Mesenchymal stem cell (in vitro differentiated cells and primary cell): ENCODE data around the gene MEOX1.

Experiments used
- DNase-seq: peaks from one replicate; pipeline ENCODE4 v3.0.0-alpha.2; 2013
- H2AFZ ChIP-seq: one replicate; pipeline ENCODE4 v1.6.1; 2013; ENCODE audit warnings: low read depth, mild to moderate bottlenecking, control low read depth, inconsistent platforms, low read length, moderate library complexity
- H2AK5ac ChIP-seq: 2 replicates; pipeline ENCODE4 v1.6.1; 2013; ENCODE audit warnings: low read length, moderate library complexity, mild to moderate bottlenecking, inconsistent platforms; ENCODE audit not compliant: severe bottlenecking
- H2BK120ac ChIP-seq: one replicate; pipeline ENCODE4 v1.6.1; 2013; ENCODE audit warnings: low read depth, mild to moderate bottlenecking, inconsistent platforms, low read length, moderate library complexity
- H2BK12ac ChIP-seq, 2 experiments: one replicate each; pipeline ENCODE4 v1.6.1; 2013; ENCODE audit warnings: inconsistent platforms in 2 of 2, low read length in 2 of 2, mild to moderate bottlenecking in 2 of 2, moderate library complexity in 2 of 2, control low read depth in 1 of 2
- H2BK15ac ChIP-seq: one replicate; pipeline ENCODE4 v1.6.1; 2013; ENCODE audit warnings: mild to moderate bottlenecking, low read depth, inconsistent platforms; ENCODE audit not compliant: poor library complexity, severe bottlenecking
- H2BK5ac ChIP-seq: 2 replicates; pipeline ENCODE4 v1.6.1; 2013; ENCODE audit warnings: low read depth, mild to moderate bottlenecking, low read length, control low read depth, inconsistent platforms; ENCODE audit not compliant: poor library complexity, severe bottlenecking
- H3K14ac ChIP-seq, 2 experiments: one replicate each; pipeline ENCODE4 v1.6.1; 2013; ENCODE audit warnings: inconsistent platforms in 2 of 2, low read length in 2 of 2, control low read depth in 1 of 2, mild to moderate bottlenecking in 1 of 2, moderate library complexity in 1 of 2
- H3K18ac ChIP-seq, 2 experiments: one replicate each; pipeline ENCODE4 v1.6.1; 2013; ENCODE audit warnings: inconsistent platforms in 2 of 2, low read length in 2 of 2, control low read depth in 1 of 2, low read depth in 1 of 2, mild to moderate bottlenecking in 1 of 2
- H3K23ac ChIP-seq, 2 experiments: one replicate each; pipeline ENCODE4 v1.6.1; 2013; ENCODE audit warnings: inconsistent platforms in 2 of 2, low read length in 2 of 2, mild to moderate bottlenecking in 2 of 2, moderate library complexity in 2 of 2, control low read depth in 1 of 2
- H3K27ac ChIP-seq: 2 replicates; pipeline ENCODE4 v1.5.1; 2013; ENCODE audit warnings: mild to moderate bottlenecking, moderate library complexity, low read length, control low read depth, inconsistent platforms; ENCODE audit not compliant: poor library complexity, severe bottlenecking
- H3K27me3 ChIP-seq, 2 experiments: 2 replicates each; pipeline versions ENCODE4 v1.6.1 to v1.7.0; 2013; ENCODE audit warnings: low read length in 2 of 2, mild to moderate bottlenecking in 2 of 2, moderate library complexity in 2 of 2, control low read depth in 1 of 2, inconsistent platforms in 1 of 2; ENCODE audit not compliant: control insufficient read depth in 1 of 2, insufficient read depth in 1 of 2
- H3K36me3 ChIP-seq, 2 experiments: 2 replicates each; pipeline versions ENCODE4 v1.6.1 to v1.7.0; 2013; ENCODE audit warnings: low read length in 2 of 2, control low read depth in 1 of 2, inconsistent platforms in 1 of 2, low read depth in 1 of 2, mild to moderate bottlenecking in 1 of 2; ENCODE audit not compliant: insufficient read depth in 2 of 2, control insufficient read depth in 1 of 2
- H3K4ac ChIP-seq, 2 experiments: one replicate each; pipeline ENCODE4 v1.6.1; 2013; ENCODE audit warnings: inconsistent platforms in 2 of 2, low read length in 2 of 2, mild to moderate bottlenecking in 2 of 2, moderate library complexity in 2 of 2, control low read depth in 1 of 2, low read depth in 1 of 2
- H3K4me1 ChIP-seq: 2 replicates; pipeline ENCODE4 v1.6.1; 2013; ENCODE audit warnings: low read depth, low read length, control low read depth; ENCODE audit not compliant: control insufficient read depth, insufficient read depth
- H3K4me2 ChIP-seq: 2 replicates; pipeline ENCODE4 v1.6.1; 2013; ENCODE audit warnings: low read length, mild to moderate bottlenecking, inconsistent platforms; ENCODE audit not compliant: poor library complexity, severe bottlenecking
- H3K4me3 ChIP-seq, 2 experiments: 2 replicates each; pipeline versions ENCODE4 v1.5.1 to v1.7.0; 2013; ENCODE audit warnings: low read length in 2 of 2, mild to moderate bottlenecking in 2 of 2, control low read depth in 1 of 2, low read depth in 1 of 2; ENCODE audit not compliant: insufficient read depth in 1 of 2
- H3K79me1 ChIP-seq: replicated peaks from 2 replicates; pipeline ENCODE4 v1.6.1; 2013; ENCODE audit warnings: mild to moderate bottlenecking, control low read depth, low read length, inconsistent platforms; ENCODE audit not compliant: poor library complexity, severe bottlenecking
- H3K9ac ChIP-seq: 2 replicates; pipeline ENCODE4 v1.7.0; 2013; ENCODE audit warnings: mild to moderate bottlenecking, low read length, moderate library complexity
- H3K9me3 ChIP-seq: 2 replicates; pipeline ENCODE4 v1.7.0; 2013; ENCODE audit warnings: mild to moderate bottlenecking, low read length; ENCODE audit not compliant: control insufficient read depth
- H4K8ac ChIP-seq: one replicate; pipeline ENCODE4 v1.6.1; 2013; ENCODE audit warnings: inconsistent platforms, mild to moderate bottlenecking, low read length, moderate library complexity
- H4K91ac ChIP-seq: one replicate; pipeline ENCODE4 v1.6.1; 2013; ENCODE audit warnings: mild to moderate bottlenecking, low read length, inconsistent platforms
- WGBS: methylation state at CpG from one replicate; pipeline ENCODE4 v1.1.7; 2013; ENCODE audit warnings: mixed read lengths; 5-methylcytosine and 5-hydroxymethylcytosine counted together

MEOX1 gene

DNA sequence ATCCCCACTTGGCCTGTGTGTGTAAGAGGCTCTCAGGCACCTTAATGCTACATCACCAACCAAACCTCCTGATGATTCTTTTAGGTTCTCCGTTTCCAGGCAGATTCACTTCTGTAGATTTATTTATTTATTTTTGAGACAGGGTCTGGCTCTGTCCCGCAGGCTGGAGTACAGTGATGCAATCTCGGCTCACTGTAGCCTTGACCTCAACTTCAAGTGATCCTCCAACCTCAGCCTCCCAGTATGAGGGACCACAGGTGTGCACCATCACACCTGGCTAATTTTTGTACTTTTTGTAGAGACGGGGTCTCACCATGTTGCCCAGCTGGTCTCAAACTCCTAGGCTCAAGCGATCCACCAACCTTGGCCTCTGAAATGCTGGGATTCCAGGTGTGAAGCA is 12.7 kb upstream of the MEOX1 start:
- no peak overlapping the region for H3K4me2 ChIP-seq
- no peak overlapping the region for H3K9ac ChIP-seq
- 94% methylated on average over 4 of the region's 5 CpGs for WGBS
- H3K23ac ChIP-seq = no peak overlapping the region
- H3K18ac ChIP-seq = no peak overlapping the region
- H2BK15ac ChIP-seq = no peak overlapping the region
- H2BK120ac ChIP-seq = no peak overlapping the region
- no peak overlapping the region for H3K27ac ChIP-seq
- H3K4ac ChIP-seq = no peak overlapping the region
- H3K36me3 ChIP-seq = no peaks in the 10 kb centered on the region
- no peak for DNase-seq
- H2AFZ ChIP-seq = no peak overlapping the region
- peak overlapping the region in 1 of 2 experiments; percentile 61 for H2BK12ac ChIP-seq
- H3K9me3 ChIP-seq = no peaks in the 10 kb centered on the region
- peaks cover 25 to 61% of the 10 kb centered on the region in 2 experiments for H3K27me3 ChIP-seq
- H4K91ac ChIP-seq = no peak overlapping the region
- H2BK5ac ChIP-seq = no peak overlapping the region
- H2AK5ac ChIP-seq = no peak overlapping the region
- H4K8ac ChIP-seq = no peak overlapping the region
- peaks cover 20% of the 10 kb centered on the region for H3K4me1 ChIP-seq
- no peak overlapping the region for H3K4me3 ChIP-seq
- H3K14ac ChIP-seq = no peak overlapping the region
- H3K79me1 ChIP-seq = no peaks in the 10 kb centered on the region

DNA sequence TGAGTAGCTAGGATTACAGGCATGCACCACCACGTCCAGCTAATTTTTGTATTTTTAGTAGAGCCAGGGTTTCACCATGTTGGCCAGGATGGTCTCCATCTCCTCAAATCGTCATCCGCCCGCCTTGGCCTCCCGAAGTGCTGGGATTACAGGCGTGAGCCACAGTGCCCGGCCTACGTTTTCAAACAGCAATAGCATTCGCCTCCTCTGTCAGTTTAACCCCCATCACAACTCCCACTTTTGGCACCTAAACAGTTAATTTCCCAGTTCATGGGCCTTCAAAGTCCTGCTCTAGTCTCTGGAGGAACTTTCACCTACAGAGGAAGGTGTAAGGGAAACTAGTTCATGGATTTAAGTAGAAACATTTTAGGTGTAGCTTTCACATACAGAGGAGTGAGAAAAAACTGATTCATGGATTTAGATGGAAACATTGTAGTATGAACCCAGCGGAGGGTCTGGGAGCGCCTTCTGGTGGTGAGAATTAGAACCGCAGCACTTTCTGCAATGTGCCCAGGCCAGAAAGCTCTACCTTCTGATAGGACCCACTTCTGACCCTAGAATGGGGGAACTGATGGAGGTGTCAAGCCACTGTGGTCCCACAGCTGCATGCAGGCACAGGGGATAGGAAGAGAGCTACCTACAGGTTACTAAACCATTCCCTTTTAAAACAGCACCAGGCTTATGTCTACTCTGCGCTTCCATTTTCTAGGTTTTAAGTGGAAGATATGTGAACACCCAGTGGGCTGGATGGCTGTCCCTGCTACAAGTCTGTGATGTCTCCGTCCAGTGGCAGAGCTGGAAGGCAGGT is 12.0 kb upstream of the MEOX1 start:
- Histone ChIP-seq H3K14ac (no peak overlapping the region), H4K91ac (no peak overlapping the region), H3K4me1 (peaks cover 21% of the 10 kb centered on the region), H2BK5ac (no peak overlapping the region), H4K8ac (no peak overlapping the region), H3K4me3 (no peak overlapping the region), H3K27me3 (peaks cover 24 to 56% of the 10 kb centered on the region in 2 experiments), H3K9ac (no peak overlapping the region), H3K79me1 (no peaks in the 10 kb centered on the region), H3K23ac (no peak overlapping the region), H2BK120ac (no peak overlapping the region), H2AFZ (no peak overlapping the region), H3K36me3 (no peaks in the 10 kb centered on the region), H3K4me2 (no peak overlapping the region), H2AK5ac (no peak overlapping the region), H2BK15ac (no peak overlapping the region), H3K9me3 (no peaks in the 10 kb centered on the region), H2BK12ac (peak overlapping the region in 1 of 2 experiments; percentile 61), H3K27ac (no peak overlapping the region), H3K18ac (no peak overlapping the region), H3K4ac (no peak overlapping the region)
- DNase-seq = peak; percentile 69
- WGBS = 54% methylated on average over 14 of the region's 14 CpGs

DNA sequence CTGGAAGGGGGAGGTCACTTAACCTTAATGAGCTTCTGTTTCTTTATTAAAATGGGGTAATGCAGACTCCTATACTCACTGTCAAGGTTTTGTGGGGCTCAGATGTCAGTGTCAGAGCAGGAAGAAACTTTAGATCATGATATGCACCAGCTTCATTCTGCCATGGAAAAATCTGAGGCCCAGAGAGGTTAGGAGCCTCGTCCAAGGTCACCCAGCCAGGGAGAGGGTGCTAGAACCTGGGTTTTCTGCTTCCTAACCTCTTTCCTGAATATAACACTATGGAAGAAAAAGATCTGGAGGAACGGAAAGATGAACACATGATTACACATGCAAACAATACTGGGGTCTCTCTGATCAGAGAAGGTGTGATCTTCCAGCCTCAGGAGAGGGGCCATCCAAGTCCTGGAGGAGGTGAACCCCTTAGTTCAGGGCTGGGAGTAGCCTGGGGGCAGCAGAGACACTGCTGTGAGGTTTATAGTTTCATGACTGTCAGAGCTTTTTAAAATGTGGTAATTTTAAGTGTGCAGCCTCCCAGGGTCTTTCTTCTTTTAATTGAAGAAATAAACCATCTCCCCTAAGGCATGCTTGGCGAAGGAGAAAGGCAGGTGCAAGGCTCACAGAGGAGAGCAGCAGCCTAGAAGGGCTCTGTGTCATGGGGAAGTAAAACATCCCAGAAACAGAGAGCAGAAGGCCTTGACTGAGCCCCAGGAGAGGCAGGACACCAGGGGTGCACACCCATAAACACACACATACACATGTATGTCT is 10.2 kb upstream of the MEOX1 start:
- Histone ChIP-seq H3K14ac (no peak overlapping the region), H4K8ac (no peak overlapping the region), H3K27me3 (peaks cover 24 to 52% of the 10 kb centered on the region in 2 experiments), H3K9ac (no peak overlapping the region), H3K27ac (no peak overlapping the region), H2AK5ac (no peak overlapping the region), H2BK120ac (no peak overlapping the region), H2BK15ac (no peak overlapping the region), H2BK5ac (no peak overlapping the region), H3K79me1 (no peaks in the 10 kb centered on the region), H2AFZ (no peak overlapping the region), H3K18ac (no peak overlapping the region), H4K91ac (no peak overlapping the region), H3K4me1 (peaks cover 23% of the 10 kb centered on the region), H3K23ac (no peak overlapping the region), H3K36me3 (no peaks in the 10 kb centered on the region), H3K4me2 (no peak overlapping the region), H3K4me3 (no peak overlapping the region), H2BK12ac (no peak overlapping the region), H3K9me3 (no peaks in the 10 kb centered on the region), H3K4ac (no peak overlapping the region)
- no peak for DNase-seq
- 88% methylated on average over 3 of the region's 3 CpGs for WGBS

DNA sequence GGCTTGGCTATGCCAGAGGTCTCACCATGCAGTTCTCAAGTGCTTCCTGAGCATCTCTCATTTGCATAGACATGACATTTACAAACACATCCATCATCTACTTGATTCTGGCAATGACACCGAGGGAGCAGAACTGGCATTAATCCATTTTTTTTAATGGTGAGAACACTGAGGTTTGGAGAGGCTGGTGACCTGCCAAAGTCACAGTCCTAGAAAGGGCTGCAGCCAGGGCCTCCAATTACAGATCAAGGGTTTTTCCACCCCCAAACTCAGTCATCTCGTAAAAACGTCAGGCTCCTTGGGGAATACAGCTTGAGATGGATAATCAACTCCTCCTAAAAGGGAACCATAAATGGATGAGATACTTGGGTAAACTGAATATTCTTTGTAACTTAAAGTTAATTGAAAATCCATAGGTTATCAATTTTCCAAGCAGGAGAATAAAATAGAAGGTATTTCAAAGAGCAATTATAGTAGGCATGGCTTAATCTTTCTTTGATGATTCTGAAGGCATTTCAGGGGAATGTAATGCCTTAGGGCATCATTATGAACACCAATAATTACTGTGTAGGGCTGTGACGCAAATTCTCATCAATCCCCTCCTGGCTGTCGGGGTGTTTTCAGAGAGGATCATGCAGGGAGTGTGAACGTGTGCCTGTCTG is 9.4 kb upstream of the MEOX1 start:
- Histone ChIP-seq H3K18ac (no peak overlapping the region), H2AK5ac (no peak overlapping the region)
- 79% methylated on average over 4 of the region's 6 CpGs for WGBS

More for the DNA sequence above, 9.4 kb upstream of the MEOX1 start:
- Histone ChIP-seq H3K4me2 (no peak overlapping the region), H2BK12ac (no peak overlapping the region), H4K8ac (no peak overlapping the region), H3K36me3 (no peaks in the 10 kb centered on the region), H2BK5ac (no peak overlapping the region), H3K79me1 (no peaks in the 10 kb centered on the region), H2AFZ (no peak overlapping the region), H3K27me3 (peaks cover 24 to 52% of the 10 kb centered on the region in 2 experiments), H2BK120ac (no peak overlapping the region), H3K9me3 (no peaks in the 10 kb centered on the region), H4K91ac (no peak overlapping the region), H3K4me1 (peaks cover 18% of the 10 kb centered on the region), H3K4ac (no peak overlapping the region), H2BK15ac (no peak overlapping the region), H3K23ac (no peak overlapping the region), H3K14ac (no peak overlapping the region), H3K4me3 (no peak overlapping the region), H3K27ac (no peak overlapping the region), H3K9ac (no peak overlapping the region)
- no peak for DNase-seq
